HepG2 (cell line): ENCODE results near the gene SERPINF2. TPM values are rescaled to one million over a fixed set of nuclear protein-coding genes. Genes with fewer than 3 reads are reported as not detected.

ENCODE experiments used
- ATAC-seq: fragments of 200-7000 bp; cut with Tn5 transposase; 3 replicates; pipeline ENCODE4 v1.9.1; 2020; ENCODE audit warnings: mild to moderate bottlenecking, moderate library complexity
- BruUV-seq: library from RNA; stranded (reverse); fragments of 400-500 nt; replicated peaks from 2 replicates; lab custom pipeline; 2021; lab: Mats Ljungman, UMichigan
- CTCF ChIA-PET: fragments of 300-600 bp; formaldehyde crosslinking; extraction: SDS; loops from one replicate; lab custom pipeline; 2021; ENCODE audit warnings: low total read pairs, inconsistent platforms, low intra/inter-chr PET ratio; lab: Yijun Ruan, JAX
- POLR2A ChIA-PET: fragments of 350-600 bp; sonication (Branson Sonifier 250); formaldehyde crosslinking; loops from one replicate; lab custom pipeline; 2020; ENCODE audit warnings: antibody characterized with exemption, inconsistent platforms; lab: Yijun Ruan, JAX
- DNase-seq: peaks from one replicate; pipeline ENCODE4 v3.0.0-alpha.2; 2015; ENCODE audit warnings: low spot score
- FAIRE-seq: peaks from 3 replicates; lab custom pipeline; 2011; peaks lifted over from hg19 to GRCh38; lab: Jason Lieb, UNC
- H2AFZ ChIP-seq: one replicate; pipeline ENCODE4 v1.6.1; 2011; ENCODE audit warnings: low read length, inconsistent platforms
- H3K27ac ChIP-seq: fragments of 300-600 bp; 3 replicates; pipeline ENCODE4 v1.8.0; 2011; ENCODE audit warnings: mixed run types, mild to moderate bottlenecking, mixed read lengths, low read length, inconsistent platforms; ENCODE audit not compliant: insufficient read depth; ENCODE audit errors: extremely low read length
- H3K27me3 ChIP-seq, 2 experiments: fragments of 200-600 bp in 1 of 2; 2 replicates in 1 of 2; 3 replicates in 1 of 2; pipeline versions ENCODE4 v1.6.0 to v1.8.0; 2011; ENCODE audit warnings: low read length in 2 of 2, mild to moderate bottlenecking in 2 of 2, moderate library complexity in 2 of 2, inconsistent platforms in 1 of 2; ENCODE audit not compliant: insufficient read depth in 2 of 2, control insufficient read depth in 1 of 2
- H3K36me3 ChIP-seq, 2 experiments: fragments of 200-600 bp in 1 of 2; replicated peaks in 1 of 2; 2 replicates in 1 of 2; 3 replicates in 1 of 2; pipeline versions ENCODE4 v1.5.1 to v1.8.0; 2011; ENCODE audit warnings: low read length in 2 of 2, inconsistent platforms in 1 of 2; ENCODE audit not compliant: insufficient read depth in 2 of 2, control insufficient read depth in 1 of 2
- H3K4me1 ChIP-seq: 2 replicates; pipeline ENCODE4 v1.5.1; 2012; ENCODE audit warnings: low read length, inconsistent platforms; ENCODE audit not compliant: insufficient read depth
- H3K4me2 ChIP-seq: 2 replicates; pipeline ENCODE4 v1.6.0; 2011; ENCODE audit warnings: low read depth, low read length, inconsistent platforms
- H3K4me3 ChIP-seq, 3 experiments: fragments of 200-600 bp in 1 of 3; sonication (generic), shearing (Covaris generic) in 1 of 3; replicated peaks in 1 of 3; 2 replicates each; pipeline ENCODE4 v1.5.1; 2011 to 2016; ENCODE audit warnings: low read length in 3 of 3, inconsistent platforms in 2 of 3, low read depth in 2 of 3, mild to moderate bottlenecking in 2 of 3, control low read depth in 1 of 3, mixed read lengths in 1 of 3; ENCODE audit not compliant: insufficient read depth in 1 of 3
- H3K79me2 ChIP-seq: one replicate; pipeline ENCODE4 v1.6.1; 2011; ENCODE audit warnings: low read length, inconsistent platforms; ENCODE audit not compliant: insufficient read depth
- H3K9ac ChIP-seq: 2 replicates; pipeline ENCODE4 v1.6.0; 2011; ENCODE audit warnings: mild to moderate bottlenecking, low read depth, low read length, inconsistent platforms; ENCODE audit not compliant: insufficient read depth
- H3K9me3 ChIP-seq: 2 replicates; pipeline ENCODE4 v1.5.1; 2012; ENCODE audit warnings: mild to moderate bottlenecking, low read length
- H4K20me1 ChIP-seq: 2 replicates; pipeline ENCODE4 v1.6.0; 2011; ENCODE audit warnings: inconsistent platforms, mild to moderate bottlenecking, low read length, moderate library complexity; ENCODE audit not compliant: insufficient read depth
- HIVEP1 ChIP-seq: sonication (generic); formaldehyde crosslinking; IDR thresholded peaks from 2 replicates; pipeline ENCODE4 v1.4.0; 2020; ENCODE audit warnings: mild to moderate bottlenecking, missing genetic modification reagents
- HOXD1 ChIP-seq: sonication (generic); formaldehyde crosslinking; IDR thresholded peaks from 2 replicates; pipeline ENCODE4 v1.5.0; 2020; ENCODE audit warnings: missing genetic modification reagents
- JARID2 ChIP-seq: sonication (generic); formaldehyde crosslinking; IDR thresholded peaks from 2 replicates; pipeline ENCODE4 v1.8.1; 2023; ENCODE audit warnings: missing genetic modification reagents, inconsistent platforms; ENCODE audit not compliant: insufficient replicate concordance
- MED13 ChIP-seq: sonication (generic); formaldehyde crosslinking; IDR thresholded peaks from 2 replicates; pipeline ENCODE4 v1.5.0; 2020; ENCODE audit warnings: missing genetic modification reagents
- PHB2 ChIP-seq: fragments of 450-650 bp; IDR thresholded peaks from 2 replicates; pipeline ENCODE4 v1.6.1; 2018; ENCODE audit not compliant: partially characterized antibody
- SATB2 ChIP-seq: sonication (generic); formaldehyde crosslinking; IDR thresholded peaks from 2 replicates; pipeline ENCODE4 v1.5.0; 2020; ENCODE audit warnings: missing genetic modification reagents
- ZNF660 ChIP-seq: sonication (generic); formaldehyde crosslinking; IDR thresholded peaks from 2 replicates; pipeline ENCODE4 v1.5.1; 2020; ENCODE audit warnings: mild to moderate bottlenecking, low read depth, missing genetic modification reagents, borderline replicate concordance
- WGBS: methylation state at CpG from one replicate; pipeline ENCODE4 v1.1.6; 2017; ENCODE audit warnings: low lambda C conversion rate; 5-methylcytosine and 5-hydroxymethylcytosine counted together
- in situ Hi-C: cut with HindIII; loops from 2 replicates; pipeline ENCODE4 v1.10.0; 2017; ENCODE audit warnings: low pct_unique_long_range_greater_than_20kb; ENCODE audit not compliant: extremely low pct_ligation_motif_present
- intact Hi-C: fragments of 100-400 bp; cut with micrococcal nuclease; formaldehyde crosslinking; loops from one replicate; pipeline ENCODE4 v1.10.0; 2022; ENCODE audit not compliant: unreplicated experiment
- polyA plus RNA-seq, 8 experiments: library from polyadenylated mRNA; depleted of rRNA in 3 of 8; stranded (reverse) in 7 of 8; unstranded in 1 of 8; fragments of >200 nt; fragmentation: Illumina TruSeq in 4 of 8; extraction: Trizol in 4 of 8; gene quantifications; 2 replicates each; pipeline versions ENCODE4 v1.2.1 to v1.2.3, GENCODE V29; 2011 to 2016; ENCODE audit warnings: low read depth in 4 of 8, missing spikeins in 1 of 8, mixed read lengths in 1 of 8; ENCODE audit not compliant: insufficient read depth in 1 of 8
- total RNA-seq, 5 experiments: library from RNA; depleted of rRNA; stranded (reverse); fragments of >200 nt; fragmentation: Illumina TruSeq; extraction: Trizol; gene quantifications; 2 replicates each; pipeline ENCODE4 v1.2.3, GENCODE V29; 2016; ENCODE audit warnings: low read depth in 1 of 5
- TF ChIP-seq, protein P1 (sequence below): sonication (generic); formaldehyde crosslinking; IDR thresholded peaks from 2 replicates; pipeline ENCODE4 v1.8.1; 2022; ENCODE audit warnings: low read depth, mild to moderate bottlenecking, missing genetic modification reagents
- TF ChIP-seq, protein P2 (sequence below): sonication (generic); formaldehyde crosslinking; IDR thresholded peaks from 2 replicates; pipeline ENCODE4 v1.4.0; 2020; ENCODE audit warnings: mild to moderate bottlenecking, missing genetic modification reagents
- TF ChIP-seq, protein P3 (sequence below): sonication (generic); formaldehyde crosslinking; IDR thresholded peaks from 2 replicates; pipeline ENCODE4 v1.5.0; 2020; ENCODE audit warnings: missing genetic modification reagents

The SERPINF2 gene
- total and polyA plus RNA-seq, 2 of the 13 experiments (the other 11 are each of a cell fraction or from before 2014, with no cell fraction given): 309 to 548 TPM

DNA sequence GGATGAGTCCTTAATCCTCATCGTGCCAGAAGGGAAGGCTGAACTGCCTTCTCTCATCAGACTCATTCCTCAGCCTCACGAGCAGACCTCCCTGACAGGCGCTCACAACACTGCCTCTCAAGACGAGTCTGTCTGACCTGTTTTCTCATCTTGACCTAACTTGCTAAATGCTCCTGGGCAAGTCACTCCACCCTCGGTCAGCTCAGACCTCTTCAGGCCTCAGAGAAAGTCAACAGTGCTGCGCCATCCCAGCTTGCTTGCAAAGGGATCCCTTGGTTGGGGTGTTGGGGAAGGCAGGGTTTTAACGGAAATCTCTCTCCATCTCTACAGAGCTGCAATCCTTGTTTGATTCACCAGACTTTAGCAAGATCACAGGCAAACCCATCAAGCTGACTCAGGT is 34.2 kb downstream of the SERPINF2 start (continued):
- TF ChIP-seq, protein P1, sequence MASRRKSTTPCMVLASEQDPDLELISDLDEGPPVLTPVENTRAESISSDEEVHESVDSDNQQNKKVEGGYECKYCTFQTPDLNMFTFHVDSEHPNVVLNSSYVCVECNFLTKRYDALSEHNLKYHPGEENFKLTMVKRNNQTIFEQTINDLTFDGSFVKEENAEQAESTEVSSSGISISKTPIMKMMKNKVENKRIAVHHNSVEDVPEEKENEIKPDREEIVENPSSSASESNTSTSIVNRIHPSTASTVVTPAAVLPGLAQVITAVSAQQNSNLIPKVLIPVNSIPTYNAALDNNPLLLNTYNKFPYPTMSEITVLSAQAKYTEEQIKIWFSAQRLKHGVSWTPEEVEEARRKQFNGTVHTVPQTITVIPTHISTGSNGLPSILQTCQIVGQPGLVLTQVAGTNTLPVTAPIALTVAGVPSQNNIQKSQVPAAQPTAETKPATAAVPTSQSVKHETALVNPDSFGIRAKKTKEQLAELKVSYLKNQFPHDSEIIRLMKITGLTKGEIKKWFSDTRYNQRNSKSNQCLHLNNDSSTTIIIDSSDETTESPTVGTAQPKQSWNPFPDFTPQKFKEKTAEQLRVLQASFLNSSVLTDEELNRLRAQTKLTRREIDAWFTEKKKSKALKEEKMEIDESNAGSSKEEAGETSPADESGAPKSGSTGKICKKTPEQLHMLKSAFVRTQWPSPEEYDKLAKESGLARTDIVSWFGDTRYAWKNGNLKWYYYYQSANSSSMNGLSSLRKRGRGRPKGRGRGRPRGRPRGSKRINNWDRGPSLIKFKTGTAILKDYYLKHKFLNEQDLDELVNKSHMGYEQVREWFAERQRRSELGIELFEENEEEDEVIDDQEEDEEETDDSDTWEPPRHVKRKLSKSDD (CRISPR knock-in tag): no peak

DNA sequence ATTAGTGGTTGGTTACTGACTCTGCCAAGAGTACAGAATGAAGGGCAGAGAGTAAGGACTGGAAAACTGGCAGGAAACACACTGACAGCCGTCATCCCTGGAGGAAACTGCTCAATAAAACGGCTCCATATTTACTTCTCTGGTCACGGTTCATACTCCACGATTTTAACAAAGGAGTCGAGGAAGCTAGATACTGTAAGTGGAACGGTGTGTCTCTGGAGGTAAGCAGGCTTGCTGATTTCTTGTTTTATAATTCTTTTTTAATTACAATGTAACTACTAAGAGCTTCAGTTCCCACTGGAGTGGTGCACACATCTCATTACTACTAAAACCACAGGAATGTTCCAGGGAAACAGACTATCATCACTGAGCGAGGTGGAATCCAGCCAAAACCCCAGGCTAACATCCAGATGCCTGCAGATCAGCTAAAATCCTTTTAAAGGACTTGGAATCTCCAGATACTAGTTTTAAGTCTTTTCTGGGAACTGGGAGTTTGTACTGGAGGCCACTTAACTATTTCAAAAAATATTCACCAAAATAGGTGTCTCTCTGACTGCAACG is 37.0 kb downstream of the SERPINF2 start:
- ChIA-PET CTCF (no interaction called here), POLR2A (interaction anchor here (3.5 to 4.2 kb wide), 2 partner anchors 10 to 17 kb away, joined by 12 to 42 read pairs; partner anchors contain the start of gene SERPINF1)
- Histone ChIP-seq H3K4me1 (peaks cover 7% of the 10 kb centered on the region), H2AFZ (no peak overlapping the region), H3K79me2 (no peaks in the 10 kb centered on the region), H4K20me1 (0 out of 2 replicates have a peak, but pooled peaks cover 2% of the 10 kb centered on the region), H3K4me3 (no peak overlapping the region), H3K9me3 (no peaks in the 10 kb centered on the region), H3K4me2 (no peak overlapping the region), H3K9ac (no peak overlapping the region), H3K27ac (no peak overlapping the region), H3K27me3 (no peaks in the 10 kb centered on the region), H3K36me3 (peaks cover 32 to 61% of the 10 kb centered on the region in 2 experiments)
- BruUV-seq: no TSS peak
- WGBS: 91% methylated on average over 8 of the region's 8 CpGs
- DNase-seq: no peak
- intact Hi-C loops: no loop called here
- in situ Hi-C loops: no loop called here
- FAIRE-seq: no peak
- no peak for ATAC-seq
- TF ChIP-seq HOXD1 (CRISPR knock-in tag): no peak
- no peak for TF ChIP-seq ZNF660 (CRISPR knock-in tag)
- no peak for TF ChIP-seq MED13 (CRISPR knock-in tag)
- no peak for TF ChIP-seq SATB2 (CRISPR knock-in tag)
- TF ChIP-seq, protein P2, sequence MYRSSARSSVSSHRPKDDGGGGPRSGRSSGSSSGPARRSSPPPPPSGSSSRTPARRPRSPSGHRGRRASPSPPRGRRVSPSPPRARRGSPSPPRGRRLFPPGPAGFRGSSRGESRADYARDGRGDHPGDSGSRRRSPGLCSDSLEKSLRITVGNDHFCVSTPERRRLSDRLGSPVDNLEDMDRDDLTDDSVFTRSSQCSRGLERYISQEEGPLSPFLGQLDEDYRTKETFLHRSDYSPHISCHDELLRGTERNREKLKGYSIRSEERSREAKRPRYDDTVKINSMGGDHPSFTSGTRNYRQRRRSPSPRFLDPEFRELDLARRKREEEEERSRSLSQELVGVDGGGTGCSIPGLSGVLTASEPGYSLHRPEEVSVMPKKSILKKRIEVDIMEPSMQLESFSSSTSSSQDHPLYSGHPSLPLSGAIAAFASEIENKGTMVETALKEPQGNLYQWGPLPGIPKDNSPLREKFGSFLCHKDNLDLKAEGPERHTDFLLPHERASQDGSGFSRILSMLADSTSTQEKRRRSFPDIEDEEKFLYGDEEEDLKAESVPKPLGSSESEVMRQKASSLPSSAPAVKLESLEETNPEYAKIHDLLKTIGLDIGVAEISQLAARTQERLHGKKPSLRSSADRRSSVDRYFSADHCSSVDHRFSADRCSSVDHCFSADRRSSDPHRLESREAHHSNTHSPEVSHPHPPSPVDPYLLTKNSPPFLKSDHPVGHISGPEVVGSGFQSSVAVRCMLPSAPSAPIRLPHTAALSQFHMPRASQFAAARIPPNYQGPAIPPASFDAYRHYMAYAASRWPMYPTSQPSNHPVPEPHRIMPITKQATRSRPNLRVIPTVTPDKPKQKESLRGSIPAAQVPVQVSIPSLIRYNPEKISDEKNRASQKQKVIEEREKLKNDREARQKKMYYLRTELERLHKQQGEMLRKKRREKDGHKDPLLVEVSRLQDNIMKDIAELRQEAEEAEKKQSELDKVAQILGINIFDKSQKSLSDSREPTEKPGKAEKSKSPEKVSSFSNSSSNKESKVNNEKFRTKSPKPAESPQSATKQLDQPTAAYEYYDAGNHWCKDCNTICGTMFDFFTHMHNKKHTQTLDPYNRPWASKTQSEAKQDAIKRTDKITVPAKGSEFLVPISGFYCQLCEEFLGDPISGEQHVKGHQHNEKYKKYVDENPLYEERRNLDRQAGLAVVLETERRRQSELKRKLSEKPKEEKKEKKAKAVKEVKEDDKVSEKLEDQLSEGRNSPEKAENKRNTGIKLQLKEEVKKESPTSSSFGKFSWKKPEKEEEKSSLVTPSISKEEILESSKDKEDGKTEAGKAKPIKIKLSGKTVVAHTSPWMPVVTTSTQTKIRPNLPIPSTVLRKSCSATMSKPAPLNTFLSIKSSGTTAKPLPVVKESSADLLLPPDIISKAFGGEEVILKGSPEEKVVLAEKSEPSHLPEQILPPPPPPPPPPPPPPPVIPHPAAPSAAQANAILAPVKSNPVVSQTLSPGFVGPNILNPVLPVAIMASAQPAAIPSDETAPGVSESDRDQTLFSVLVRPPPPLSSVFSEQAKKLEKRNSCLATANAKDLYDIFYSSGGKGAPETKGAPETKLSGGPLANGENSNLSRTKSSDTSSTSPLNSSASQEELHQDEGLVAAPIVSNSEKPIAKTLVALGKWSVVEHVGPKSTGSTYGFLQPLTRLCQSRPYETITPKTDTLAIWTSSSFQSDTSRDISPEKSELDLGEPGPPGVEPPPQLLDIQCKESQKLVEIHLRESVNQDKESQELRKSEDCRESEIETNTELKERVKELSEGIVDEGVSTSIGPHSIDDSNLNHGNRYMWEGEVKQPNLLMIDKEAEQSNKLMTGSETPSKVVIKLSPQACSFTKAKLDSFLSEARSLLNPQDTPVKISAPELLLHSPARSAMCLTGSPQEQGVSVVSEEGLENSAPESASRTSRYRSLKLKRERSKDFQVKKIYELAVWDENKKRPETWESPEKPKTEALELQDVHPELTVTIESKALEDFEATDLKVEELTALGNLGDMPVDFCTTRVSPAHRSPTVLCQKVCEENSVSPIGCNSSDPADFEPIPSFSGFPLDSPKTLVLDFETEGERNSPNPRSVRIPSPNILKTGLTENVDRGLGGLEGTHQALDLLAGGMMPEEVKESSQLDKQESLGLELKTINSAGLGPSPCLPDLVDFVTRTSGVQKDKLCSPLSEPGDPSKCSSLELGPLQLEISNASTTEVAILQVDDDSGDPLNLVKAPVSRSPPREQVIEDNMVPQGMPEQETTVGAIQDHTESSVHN: no peak
- TF ChIP-seq JARID2 (CRISPR knock-in tag): no peak
- TF ChIP-seq HIVEP1 (CRISPR knock-in tag): no peak
- TF ChIP-seq, protein P3, sequence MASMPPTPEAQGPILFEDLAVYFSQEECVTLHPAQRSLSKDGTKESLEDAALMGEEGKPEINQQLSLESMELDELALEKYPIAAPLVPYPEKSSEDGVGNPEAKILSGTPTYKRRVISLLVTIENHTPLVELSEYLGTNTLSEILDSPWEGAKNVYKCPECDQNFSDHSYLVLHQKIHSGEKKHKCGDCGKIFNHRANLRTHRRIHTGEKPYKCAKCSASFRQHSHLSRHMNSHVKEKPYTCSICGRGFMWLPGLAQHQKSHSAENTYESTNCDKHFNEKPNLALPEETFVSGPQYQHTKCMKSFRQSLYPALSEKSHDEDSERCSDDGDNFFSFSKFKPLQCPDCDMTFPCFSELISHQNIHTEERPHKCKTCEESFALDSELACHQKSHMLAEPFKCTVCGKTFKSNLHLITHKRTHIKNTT (CRISPR knock-in tag): no peak
- no peak for TF ChIP-seq PHB2
